HEK293 (cell line): Measurements from ENCODE around the gene CCDC69.

Experiments
- HOXD13 ChIP-seq: sonication (generic); formaldehyde crosslinking; IDR thresholded peaks from 2 replicates; pipeline ENCODE4 v1.8.0; 2022; ENCODE audit warnings: missing genetic modification reagents, borderline replicate concordance
- KLF16 ChIP-seq: fragments of 450-650 bp; formaldehyde crosslinking; IDR thresholded peaks from 2 replicates; pipeline ENCODE4 v1.5.1; 2017; ENCODE audit warnings: missing biosample characterization, missing genetic modification characterization
- ZIC2 ChIP-seq: fragments of 450-650 bp; formaldehyde crosslinking; IDR thresholded peaks from 2 replicates; pipeline ENCODE4 v1.5.1; 2016; ENCODE audit warnings: missing biosample characterization, missing genetic modification characterization
- ZNF529 ChIP-seq: fragments of 450-650 bp; formaldehyde crosslinking; IDR thresholded peaks from 2 replicates; pipeline ENCODE4 v1.5.1; 2017; ENCODE audit warnings: missing genetic modification characterization, missing biosample characterization; ENCODE audit not compliant: insufficient replicate concordance
- ZNF530 ChIP-seq: fragments of 450-650 bp; formaldehyde crosslinking; IDR thresholded peaks from 2 replicates; pipeline ENCODE4 v1.5.1; 2016; ENCODE audit warnings: low read depth, missing biosample characterization, missing genetic modification characterization
- ZNF660 ChIP-seq: fragments of 450-650 bp; IDR thresholded peaks from 2 replicates; pipeline ENCODE4 v1.5.1; 2018; ENCODE audit warnings: missing biosample characterization, mild to moderate bottlenecking, missing genetic modification characterization
- TF ChIP-seq, protein P1 (sequence below): fragments of 450-650 bp; formaldehyde crosslinking; IDR thresholded peaks from 2 replicates; pipeline ENCODE4 v1.5.1; 2016; ENCODE audit warnings: missing biosample characterization, missing genetic modification characterization
- TF ChIP-seq, protein P2 (sequence below): fragments of 450-650 bp; formaldehyde crosslinking; IDR thresholded peaks from 2 replicates; pipeline ENCODE4 v1.5.1; 2016; ENCODE audit warnings: missing biosample characterization, missing genetic modification characterization
- TF ChIP-seq, protein P3 (sequence below): fragments of 450-650 bp; formaldehyde crosslinking; IDR thresholded peaks from 2 replicates; pipeline ENCODE4 v1.5.0; 2017; ENCODE audit warnings: missing biosample characterization, missing genetic modification characterization, borderline replicate concordance
- TF ChIP-seq, protein P4 (sequence below): fragments of 450-650 bp; formaldehyde crosslinking; IDR thresholded peaks from 2 replicates; pipeline ENCODE4 v1.5.1; 2016; ENCODE audit warnings: missing biosample characterization, missing genetic modification characterization

DNA sequence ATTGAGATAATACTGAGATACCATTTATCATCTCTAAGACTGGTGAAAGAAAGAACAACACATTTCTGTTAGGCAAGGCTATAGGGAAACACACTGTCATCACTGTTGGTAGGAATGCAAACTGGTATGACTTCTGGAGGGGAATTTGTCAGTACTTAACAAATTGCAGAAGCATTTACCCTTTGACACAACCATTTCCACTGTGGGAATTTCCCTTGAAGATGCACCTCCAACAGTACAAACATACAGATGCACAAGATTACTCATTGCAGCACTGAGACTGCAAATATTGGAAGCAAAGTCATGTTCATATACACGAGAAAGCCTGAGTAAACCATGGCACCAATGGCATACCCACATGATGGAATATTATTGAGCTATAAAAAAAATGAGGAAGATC lies 46.7 kb upstream of the CCDC69 start:
- TF ChIP-seq, protein P1, sequence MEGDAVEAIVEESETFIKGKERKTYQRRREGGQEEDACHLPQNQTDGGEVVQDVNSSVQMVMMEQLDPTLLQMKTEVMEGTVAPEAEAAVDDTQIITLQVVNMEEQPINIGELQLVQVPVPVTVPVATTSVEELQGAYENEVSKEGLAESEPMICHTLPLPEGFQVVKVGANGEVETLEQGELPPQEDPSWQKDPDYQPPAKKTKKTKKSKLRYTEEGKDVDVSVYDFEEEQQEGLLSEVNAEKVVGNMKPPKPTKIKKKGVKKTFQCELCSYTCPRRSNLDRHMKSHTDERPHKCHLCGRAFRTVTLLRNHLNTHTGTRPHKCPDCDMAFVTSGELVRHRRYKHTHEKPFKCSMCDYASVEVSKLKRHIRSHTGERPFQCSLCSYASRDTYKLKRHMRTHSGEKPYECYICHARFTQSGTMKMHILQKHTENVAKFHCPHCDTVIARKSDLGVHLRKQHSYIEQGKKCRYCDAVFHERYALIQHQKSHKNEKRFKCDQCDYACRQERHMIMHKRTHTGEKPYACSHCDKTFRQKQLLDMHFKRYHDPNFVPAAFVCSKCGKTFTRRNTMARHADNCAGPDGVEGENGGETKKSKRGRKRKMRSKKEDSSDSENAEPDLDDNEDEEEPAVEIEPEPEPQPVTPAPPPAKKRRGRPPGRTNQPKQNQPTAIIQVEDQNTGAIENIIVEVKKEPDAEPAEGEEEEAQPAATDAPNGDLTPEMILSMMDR, result no peak
- TF ChIP-seq ZIC2 (no peak), ZNF530 (tag by site-specific recombination) (no peak), ZNF660 (tag by site-specific recombination) (no peak), ZNF529 (tag by site-specific recombination) (no peak), HOXD13 (CRISPR knock-in tag) (no peak), KLF16 (tag by site-specific recombination) (no peak)
- TF ChIP-seq, protein P2, sequence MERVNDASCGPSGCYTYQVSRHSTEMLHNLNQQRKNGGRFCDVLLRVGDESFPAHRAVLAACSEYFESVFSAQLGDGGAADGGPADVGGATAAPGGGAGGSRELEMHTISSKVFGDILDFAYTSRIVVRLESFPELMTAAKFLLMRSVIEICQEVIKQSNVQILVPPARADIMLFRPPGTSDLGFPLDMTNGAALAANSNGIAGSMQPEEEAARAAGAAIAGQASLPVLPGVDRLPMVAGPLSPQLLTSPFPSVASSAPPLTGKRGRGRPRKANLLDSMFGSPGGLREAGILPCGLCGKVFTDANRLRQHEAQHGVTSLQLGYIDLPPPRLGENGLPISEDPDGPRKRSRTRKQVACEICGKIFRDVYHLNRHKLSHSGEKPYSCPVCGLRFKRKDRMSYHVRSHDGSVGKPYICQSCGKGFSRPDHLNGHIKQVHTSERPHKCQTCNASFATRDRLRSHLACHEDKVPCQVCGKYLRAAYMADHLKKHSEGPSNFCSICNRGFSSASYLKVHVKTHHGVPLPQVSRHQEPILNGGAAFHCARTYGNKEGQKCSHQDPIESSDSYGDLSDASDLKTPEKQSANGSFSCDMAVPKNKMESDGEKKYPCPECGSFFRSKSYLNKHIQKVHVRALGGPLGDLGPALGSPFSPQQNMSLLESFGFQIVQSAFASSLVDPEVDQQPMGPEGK, result no peak
- TF ChIP-seq, protein P3, sequence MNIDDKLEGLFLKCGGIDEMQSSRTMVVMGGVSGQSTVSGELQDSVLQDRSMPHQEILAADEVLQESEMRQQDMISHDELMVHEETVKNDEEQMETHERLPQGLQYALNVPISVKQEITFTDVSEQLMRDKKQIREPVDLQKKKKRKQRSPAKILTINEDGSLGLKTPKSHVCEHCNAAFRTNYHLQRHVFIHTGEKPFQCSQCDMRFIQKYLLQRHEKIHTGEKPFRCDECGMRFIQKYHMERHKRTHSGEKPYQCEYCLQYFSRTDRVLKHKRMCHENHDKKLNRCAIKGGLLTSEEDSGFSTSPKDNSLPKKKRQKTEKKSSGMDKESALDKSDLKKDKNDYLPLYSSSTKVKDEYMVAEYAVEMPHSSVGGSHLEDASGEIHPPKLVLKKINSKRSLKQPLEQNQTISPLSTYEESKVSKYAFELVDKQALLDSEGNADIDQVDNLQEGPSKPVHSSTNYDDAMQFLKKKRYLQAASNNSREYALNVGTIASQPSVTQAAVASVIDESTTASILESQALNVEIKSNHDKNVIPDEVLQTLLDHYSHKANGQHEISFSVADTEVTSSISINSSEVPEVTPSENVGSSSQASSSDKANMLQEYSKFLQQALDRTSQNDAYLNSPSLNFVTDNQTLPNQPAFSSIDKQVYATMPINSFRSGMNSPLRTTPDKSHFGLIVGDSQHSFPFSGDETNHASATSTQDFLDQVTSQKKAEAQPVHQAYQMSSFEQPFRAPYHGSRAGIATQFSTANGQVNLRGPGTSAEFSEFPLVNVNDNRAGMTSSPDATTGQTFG (tag by site-specific recombination), result no peak
- TF ChIP-seq, protein P4, sequence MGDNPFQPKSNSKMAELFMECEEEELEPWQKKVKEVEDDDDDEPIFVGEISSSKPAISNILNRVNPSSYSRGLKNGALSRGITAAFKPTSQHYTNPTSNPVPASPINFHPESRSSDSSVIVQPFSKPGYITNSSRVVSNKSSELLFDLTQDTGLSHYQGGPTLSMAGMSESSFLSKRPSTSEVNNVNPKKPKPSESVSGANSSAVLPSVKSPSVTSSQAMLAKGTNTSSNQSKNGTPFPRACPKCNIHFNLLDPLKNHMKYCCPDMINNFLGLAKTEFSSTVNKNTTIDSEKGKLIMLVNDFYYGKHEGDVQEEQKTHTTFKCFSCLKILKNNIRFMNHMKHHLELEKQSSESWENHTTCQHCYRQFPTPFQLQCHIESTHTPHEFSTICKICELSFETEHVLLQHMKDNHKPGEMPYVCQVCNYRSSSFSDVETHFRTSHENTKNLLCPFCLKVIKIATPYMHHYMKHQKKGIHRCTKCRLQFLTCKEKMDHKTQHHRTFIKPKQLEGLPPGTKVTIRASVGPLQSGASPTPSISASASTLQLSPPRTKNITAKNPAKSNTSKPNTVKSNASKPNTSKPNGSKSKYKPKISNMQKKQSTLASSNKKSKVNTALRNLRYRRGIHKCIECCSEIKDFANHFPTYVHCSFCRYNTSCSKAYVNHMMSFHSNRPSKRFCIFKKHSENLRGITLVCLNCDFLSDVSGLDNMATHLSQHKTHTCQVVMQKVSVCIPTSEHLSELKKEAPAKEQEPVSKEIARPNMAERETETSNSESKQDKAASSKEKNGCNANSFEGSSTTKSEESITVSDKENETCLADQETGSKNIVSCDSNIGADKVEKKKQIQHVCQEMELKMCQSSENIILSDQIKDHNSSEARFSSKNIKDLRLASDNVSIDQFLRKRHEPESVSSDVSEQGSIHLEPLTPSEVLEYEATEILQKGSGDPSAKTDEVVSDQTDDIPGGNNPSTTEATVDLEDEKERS, result no peak
